KMS-11 (cell line): ENCODE measurements around the gene RPS15A.

Experiments
- H2AFZ ChIP-seq: fragments of 200-600 bp; sonication (generic); 2 replicates; pipeline ENCODE4 v1.6.1; 2016; ENCODE audit warnings: antibody characterized with exemption, mixed run types, low read depth
- H3K27ac ChIP-seq: fragments of 200-600 bp; sonication (generic); 2 replicates; pipeline ENCODE4 v1.6.1; 2016; ENCODE audit warnings: mild to moderate bottlenecking, mixed run types
- H3K27me3 ChIP-seq: fragments of 200-600 bp; sonication (generic); 2 replicates; pipeline ENCODE4 v1.6.1; 2017; ENCODE audit warnings: mild to moderate bottlenecking, low read depth, mixed run types, moderate library complexity; ENCODE audit not compliant: insufficient read depth
- H3K36me3 ChIP-seq: fragments of 200-600 bp; sonication (generic); 2 replicates; pipeline ENCODE4 v1.6.1; 2017; ENCODE audit warnings: mild to moderate bottlenecking, mixed run types; ENCODE audit not compliant: insufficient read depth
- H3K4me1 ChIP-seq: fragments of 200-600 bp; sonication (generic); 2 replicates; pipeline ENCODE4 v1.6.1; 2016; ENCODE audit warnings: mild to moderate bottlenecking, low read depth, mixed run types; ENCODE audit not compliant: poor library complexity, severe bottlenecking
- H3K4me2 ChIP-seq: fragments of 200-600 bp; sonication (generic); 2 replicates; pipeline ENCODE4 v1.7.0; 2016; ENCODE audit warnings: mild to moderate bottlenecking, mixed run types
- H3K4me3 ChIP-seq: fragments of 200-600 bp; sonication (generic); IDR thresholded peaks from 2 replicates; pipeline ENCODE4 v1.6.1; 2017; ENCODE audit warnings: low read depth, low read length, mixed read lengths; ENCODE audit not compliant: insufficient read depth
- H3K79me2 ChIP-seq: fragments of 200-600 bp; sonication (generic); 2 replicates; pipeline ENCODE4 v1.6.1; 2016; ENCODE audit warnings: low read depth, mixed run types; ENCODE audit not compliant: insufficient read depth
- H3K9ac ChIP-seq: fragments of 200-600 bp; sonication (generic); 2 replicates; pipeline ENCODE4 v1.6.1; 2016; ENCODE audit warnings: mild to moderate bottlenecking, mixed run types
- H4K20me1 ChIP-seq: fragments of 200-600 bp; sonication (generic); 2 replicates; pipeline ENCODE4 v1.6.1; 2016; ENCODE audit warnings: mild to moderate bottlenecking, mixed run types; ENCODE audit not compliant: insufficient read depth
- TF ChIP-seq, protein P1 (sequence below): fragments of 200-600 bp; sonication (generic); conservative IDR thresholded peaks from 2 replicates; pipeline ENCODE4 v1.6.1; 2017; ENCODE audit warnings: low read depth, mild to moderate bottlenecking, antibody characterized with exemption, low read length, moderate library complexity, mixed read lengths

Gene RPS15A

GRCh38 chr16:18801145-18801972, 11.2 kb upstream of the RPS15A start, which contains the start of gene ARL6IP1:
ARL6IP1 (minus strand) TSS chr16:18801549; CDS start chr16:18801466, 83 bp downstream.
- H3K36me3 ChIP-seq = no peaks in the 10 kb centered on the region; the same call in 1 of the 2 replicates
- H4K20me1 ChIP-seq = 0 out of 2 replicates have a peak, but pooled peaks cover 3% of the 10 kb centered on the region
- no peak within 1 kb of the TSS for H3K4me3 ChIP-seq
- H3K79me2 ChIP-seq = peaks cover 34% of the 10 kb centered on the region
- H3K4me2 ChIP-seq = peak within 1 kb of the TSS; percentile 50
- TF ChIP-seq, protein P1, sequence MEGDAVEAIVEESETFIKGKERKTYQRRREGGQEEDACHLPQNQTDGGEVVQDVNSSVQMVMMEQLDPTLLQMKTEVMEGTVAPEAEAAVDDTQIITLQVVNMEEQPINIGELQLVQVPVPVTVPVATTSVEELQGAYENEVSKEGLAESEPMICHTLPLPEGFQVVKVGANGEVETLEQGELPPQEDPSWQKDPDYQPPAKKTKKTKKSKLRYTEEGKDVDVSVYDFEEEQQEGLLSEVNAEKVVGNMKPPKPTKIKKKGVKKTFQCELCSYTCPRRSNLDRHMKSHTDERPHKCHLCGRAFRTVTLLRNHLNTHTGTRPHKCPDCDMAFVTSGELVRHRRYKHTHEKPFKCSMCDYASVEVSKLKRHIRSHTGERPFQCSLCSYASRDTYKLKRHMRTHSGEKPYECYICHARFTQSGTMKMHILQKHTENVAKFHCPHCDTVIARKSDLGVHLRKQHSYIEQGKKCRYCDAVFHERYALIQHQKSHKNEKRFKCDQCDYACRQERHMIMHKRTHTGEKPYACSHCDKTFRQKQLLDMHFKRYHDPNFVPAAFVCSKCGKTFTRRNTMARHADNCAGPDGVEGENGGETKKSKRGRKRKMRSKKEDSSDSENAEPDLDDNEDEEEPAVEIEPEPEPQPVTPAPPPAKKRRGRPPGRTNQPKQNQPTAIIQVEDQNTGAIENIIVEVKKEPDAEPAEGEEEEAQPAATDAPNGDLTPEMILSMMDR = peak; percentile 84
- H3K4me1 ChIP-seq = peaks cover 32% of the 10 kb centered on the region
- H2AFZ ChIP-seq = peak within 1 kb of the TSS; percentile 52
- peak within 1 kb of the TSS; percentile 53 for H3K27ac ChIP-seq
- H3K27me3 ChIP-seq = no peaks in the 10 kb centered on the region
- peak within 1 kb of the TSS; percentile 64 for H3K9ac ChIP-seq

- no peaks in the 10 kb centered on the region for H3K27me3 ChIP-seq
- peak overlapping the region; percentile 50 for H3K4me2 ChIP-seq
- peak overlapping the region; percentile 53 for H3K27ac ChIP-seq
- TF ChIP-seq, protein P1 = no peak
- 0 out of 2 replicates have a peak, but pooled peaks cover 3% of the 10 kb centered on the region for H4K20me1 ChIP-seq
- H3K9ac ChIP-seq = peak overlapping the region; percentile 64
- H3K36me3 ChIP-seq = no peaks in the 10 kb centered on the region; the same call in 1 of the 2 replicates
- H3K4me3 ChIP-seq = no peak overlapping the region
- peaks cover 34% of the 10 kb centered on the region for H3K79me2 ChIP-seq
- H2AFZ ChIP-seq = peak overlapping the region; percentile 52
- H3K4me1 ChIP-seq = peaks cover 32% of the 10 kb centered on the region
These were observed 10.6 kb upstream of the RPS15A start for GRCh38 chr16:18800775-18801144.

DNA sequence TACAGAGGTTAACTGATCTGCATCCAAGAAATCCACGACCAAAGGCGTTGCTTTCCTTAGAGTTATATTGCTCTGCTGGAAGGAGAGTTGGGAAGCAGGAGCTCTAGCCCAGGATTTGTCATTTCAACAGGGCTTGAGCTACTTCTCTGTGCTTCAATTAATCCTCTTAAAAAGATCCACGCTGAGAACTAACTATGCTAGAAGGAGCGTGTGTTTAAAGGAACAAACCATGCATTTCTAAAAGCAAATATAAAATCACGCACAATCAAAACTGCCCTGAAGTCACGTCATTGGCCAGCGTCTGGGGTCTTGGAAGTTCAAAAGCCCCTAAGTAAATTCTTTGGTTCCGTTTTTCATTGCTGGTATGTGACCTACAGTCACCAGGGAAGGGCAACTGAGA, 10.2 kb upstream of the RPS15A start:
- Histone ChIP-seq H3K4me1 (peaks cover 32% of the 10 kb centered on the region), H4K20me1 (0 out of 2 replicates have a peak, but pooled peaks cover 3% of the 10 kb centered on the region), H3K27ac (no peak overlapping the region), H3K27me3 (no peaks in the 10 kb centered on the region), H3K36me3 (no peaks in the 10 kb centered on the region; the same call in 1 of the 2 replicates), H3K4me3 (no peak overlapping the region), H3K79me2 (peaks cover 34% of the 10 kb centered on the region), H3K4me2 (peak overlapping the region; percentile 50), H2AFZ (no peak overlapping the region), H3K9ac (peak overlapping the region; percentile 64; the same call in 1 of the 2 replicates)
- TF ChIP-seq, protein P1 = no peak

DNA sequence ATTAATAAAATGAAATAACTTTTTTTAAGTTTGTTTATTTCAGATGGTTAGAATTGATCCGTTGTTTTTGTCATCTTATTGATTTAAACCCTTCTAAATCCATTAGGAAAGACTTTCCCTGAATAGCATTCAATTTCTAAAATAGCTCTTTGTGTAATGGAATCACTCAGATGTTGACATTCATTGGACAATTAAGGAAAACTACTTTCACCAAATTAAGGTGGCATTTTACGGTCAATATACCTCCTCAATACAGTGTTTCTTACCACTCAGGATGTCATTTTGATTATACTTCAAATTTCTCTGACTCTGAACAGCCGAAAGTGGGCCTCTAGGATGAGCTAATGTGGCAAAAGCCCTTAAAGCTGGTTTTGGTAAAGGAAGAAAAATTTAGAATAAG, 9.4 kb upstream of the RPS15A start:
- H3K9ac ChIP-seq = no peak overlapping the region
- no peak overlapping the region for H3K4me3 ChIP-seq
- peak overlapping the region; percentile 50 for H3K4me2 ChIP-seq
- no peak overlapping the region for H2AFZ ChIP-seq
- peaks cover 34% of the 10 kb centered on the region for H3K79me2 ChIP-seq
- no peak overlapping the region for H3K27ac ChIP-seq
- H4K20me1 ChIP-seq = 0 out of 2 replicates have a peak, but pooled peaks cover 3% of the 10 kb centered on the region
- TF ChIP-seq, protein P1 = no peak
- no peaks in the 10 kb centered on the region for H3K27me3 ChIP-seq
- no peaks in the 10 kb centered on the region; the same call in 1 of the 2 replicates for H3K36me3 ChIP-seq
- peaks cover 27% of the 10 kb centered on the region for H3K4me1 ChIP-seq
